NB4 (cell line): ENCODE measurements around the gene ACTRT3.
A peak's percentile ranks its signal among the peaks of the same experiment; 100 is the strongest.

Experiments used
- CTCF ChIP-seq: IDR thresholded peaks from one replicate; pipeline ENCODE4 v1.5.1; 2012; ENCODE audit warnings: low read depth, low read length
- MAX ChIP-seq: IDR thresholded peaks from 2 replicates; pipeline ENCODE4 v1.6.1; 2011; ENCODE audit warnings: low read depth, low read length
- MYC ChIP-seq: IDR thresholded peaks from 2 replicates; pipeline ENCODE4 v1.6.1; 2011; ENCODE audit warnings: low read depth, low read length
- POLR2A ChIP-seq: IDR thresholded peaks from 2 replicates; pipeline ENCODE4 v1.6.1; 2011; ENCODE audit warnings: mild to moderate bottlenecking; ENCODE audit not compliant: insufficient read length; ENCODE audit errors: extremely low read depth

- TF ChIP-seq CTCF, result no peak
- peak; percentile 58; the same call in 1 of the 2 replicates for TF ChIP-seq MYC
- TF ChIP-seq POLR2A, result peak; percentile 95
- peak; percentile 40; the same call in 1 of the 2 replicates for TF ChIP-seq MAX
These were observed 3.8 kb upstream of the ACTRT3 start, which contains the start of gene MYNN for GRCh38 chr3:169772897-169773816.
